Effector memory CD4-positive, alpha-beta T cell (primary cell): ENCODE results near the gene DOCK6.
"Not testable (repeated sequence)": the region's sequence is repeated elsewhere in the genome, so short reads cannot be mapped to it uniquely, and the experiment has no call there.

Experiments
- DNase-seq, 3 donors: peaks; one replicate each; pipeline ENCODE4 v3.0.0-alpha.2; 2020
- H3K27ac ChIP-seq: 2 replicates; pipeline ENCODE4 v1.7.0; 2013; ENCODE audit warnings: mild to moderate bottlenecking, low read length, moderate library complexity; ENCODE audit not compliant: insufficient read depth, poor library complexity, severe bottlenecking
- H3K27me3 ChIP-seq: replicated peaks from 2 replicates; pipeline ENCODE4 v1.7.0; 2013; ENCODE audit warnings: mild to moderate bottlenecking, low read length; ENCODE audit not compliant: insufficient read depth, control insufficient read depth, poor library complexity, severe bottlenecking
- H3K36me3 ChIP-seq: 2 replicates; pipeline ENCODE4 v1.7.0; 2013; ENCODE audit warnings: mild to moderate bottlenecking, low read length, moderate library complexity; ENCODE audit not compliant: control insufficient read depth, insufficient read depth
- H3K4me1 ChIP-seq: 2 replicates; pipeline ENCODE4 v1.7.0; 2013; ENCODE audit warnings: low read length, mild to moderate bottlenecking; ENCODE audit not compliant: control insufficient read depth, insufficient read depth, poor library complexity, severe bottlenecking
- H3K4me3 ChIP-seq: 2 replicates; pipeline ENCODE4 v1.7.0; 2013; ENCODE audit warnings: low read length, low read depth, mild to moderate bottlenecking; ENCODE audit not compliant: insufficient read depth, poor library complexity, severe bottlenecking
- H3K9me3 ChIP-seq: 2 replicates; pipeline ENCODE4 v1.7.0; 2013; ENCODE audit warnings: mild to moderate bottlenecking, low read length, moderate library complexity; ENCODE audit not compliant: control insufficient read depth

Gene DOCK6

DNA sequence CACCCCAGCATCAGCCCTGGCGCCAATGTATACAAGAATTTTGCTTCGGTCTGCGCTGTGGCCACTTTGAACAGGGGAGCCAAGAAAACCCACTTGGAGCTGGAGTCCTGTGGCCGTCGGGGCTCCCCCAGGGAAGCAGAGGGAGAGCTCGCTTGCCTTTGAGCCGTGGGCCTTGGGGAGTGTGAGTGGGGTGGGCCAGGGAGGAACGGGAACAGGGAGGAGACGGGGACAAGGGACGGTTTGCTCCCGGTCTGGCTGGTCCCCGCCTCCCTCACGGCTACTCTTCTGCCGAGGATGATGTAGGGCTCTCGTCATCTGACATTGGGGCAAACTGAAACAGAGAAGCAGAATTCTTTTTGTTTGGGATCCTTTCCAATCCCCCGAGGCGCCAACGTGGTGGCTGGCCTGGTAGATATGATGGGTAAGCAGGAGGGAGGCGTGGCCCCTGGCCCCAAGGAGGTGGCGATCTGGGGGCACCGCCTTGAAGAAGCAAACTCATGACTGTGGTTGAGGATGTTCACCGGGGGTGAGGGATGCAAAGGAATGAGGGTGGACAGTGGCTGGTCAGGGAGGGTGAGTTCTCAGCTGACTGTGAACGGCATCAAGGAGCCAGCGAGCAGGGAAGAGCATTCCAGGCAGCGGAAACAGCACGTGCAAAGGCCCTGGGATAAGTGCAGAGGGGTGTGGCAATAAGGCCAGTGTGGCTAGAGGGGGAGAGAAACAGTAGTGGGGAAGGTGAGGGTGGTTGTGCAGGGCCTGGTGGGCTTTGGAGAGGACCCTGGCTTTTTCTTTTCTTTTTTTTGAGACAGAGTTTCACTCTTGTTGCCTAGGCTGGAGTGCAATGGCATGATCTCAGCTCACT, 95.8 kb downstream of the DOCK6 start:
- Histone ChIP-seq H3K27ac (no peak overlapping the region), H3K4me1 (no peaks in the 10 kb centered on the region), H3K36me3 (no peaks in the 10 kb centered on the region), H3K27me3 (no peaks in the 10 kb centered on the region), H3K9me3 (no peaks in the 10 kb centered on the region), H3K4me3 (no peak overlapping the region)
- no peak for DNase-seq

DNA sequence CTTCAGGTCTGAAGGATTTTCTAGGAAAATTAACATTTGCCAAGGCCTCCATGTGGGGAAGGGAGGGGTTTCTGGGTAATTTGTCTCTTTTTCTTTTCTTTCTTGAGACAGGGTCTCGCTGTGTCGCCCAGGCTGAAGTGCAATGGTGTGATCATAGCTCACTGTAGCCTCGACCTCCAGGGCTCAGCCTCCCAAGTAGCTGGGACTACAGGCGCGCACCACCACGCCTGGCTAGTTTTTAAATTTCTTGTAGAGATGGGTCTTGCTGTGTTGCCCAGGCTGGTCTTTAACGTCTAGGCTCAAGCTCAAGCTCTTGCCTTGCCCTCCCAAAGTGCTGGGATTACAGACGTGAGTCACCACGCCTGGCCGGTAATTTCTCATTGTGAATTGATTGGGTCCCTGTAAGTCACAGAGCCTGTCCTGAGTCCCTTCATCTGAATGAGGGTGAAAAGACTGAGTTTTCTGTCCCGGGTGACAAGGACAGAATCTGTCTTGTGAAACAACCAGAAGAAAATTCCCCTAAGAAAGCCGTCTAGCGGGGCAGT, 96.8 kb downstream of the DOCK6 start:
- Histone ChIP-seq H3K27me3 (no peaks in the 10 kb centered on the region), H3K9me3 (no peaks in the 10 kb centered on the region), H3K36me3 (no peaks in the 10 kb centered on the region), H3K4me1 (no peaks in the 10 kb centered on the region), H3K4me3 (no peak overlapping the region), H3K27ac (no peak overlapping the region)
- DNase-seq = no peak

DNA sequence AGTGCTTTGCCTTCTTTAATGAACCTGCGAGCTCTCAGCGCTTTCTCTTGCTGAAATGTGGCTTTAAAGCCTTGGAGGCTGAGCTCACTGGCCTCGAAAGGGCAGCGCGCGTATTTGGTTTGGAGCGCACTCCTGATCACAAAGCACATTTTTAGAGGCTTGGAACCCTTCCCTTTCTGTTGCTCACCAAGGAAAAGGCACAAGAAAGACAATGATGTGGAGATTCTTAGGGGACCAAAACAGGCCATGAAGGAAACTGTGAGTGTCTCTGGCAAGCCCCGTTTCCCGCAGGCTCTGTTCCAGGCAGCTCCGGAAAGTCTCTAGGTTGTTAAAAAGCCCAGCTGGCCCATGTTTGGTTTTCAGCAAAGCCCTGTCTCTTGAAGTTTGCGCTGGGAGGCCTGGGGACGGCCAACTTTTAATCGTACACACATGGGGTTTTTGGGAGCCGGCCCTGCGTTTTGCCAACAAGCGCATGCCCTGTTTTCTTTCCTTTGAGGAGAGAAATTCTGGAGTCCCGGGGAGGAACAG, 97.4 kb downstream of the DOCK6 start:
- no peak for DNase-seq
- H3K27me3 ChIP-seq = no peaks in the 10 kb centered on the region
- no peaks in the 10 kb centered on the region for H3K36me3 ChIP-seq
- H3K4me3 ChIP-seq = no peak overlapping the region
- no peaks in the 10 kb centered on the region for H3K9me3 ChIP-seq
- H3K27ac ChIP-seq = no peak overlapping the region
- no peaks in the 10 kb centered on the region for H3K4me1 ChIP-seq

- no peaks in the 10 kb centered on the region for H3K36me3 ChIP-seq
- no peaks in the 10 kb centered on the region for H3K4me1 ChIP-seq
- no peak overlapping the region for H3K27ac ChIP-seq
- H3K4me3 ChIP-seq = no peak overlapping the region
- H3K27me3 ChIP-seq = no peaks in the 10 kb centered on the region
- no peaks in the 10 kb centered on the region for H3K9me3 ChIP-seq
- DNase-seq = no peak
These were observed 98.0 kb downstream of the DOCK6 start for GRCh38 chr19:11164296-11164695.

DNA sequence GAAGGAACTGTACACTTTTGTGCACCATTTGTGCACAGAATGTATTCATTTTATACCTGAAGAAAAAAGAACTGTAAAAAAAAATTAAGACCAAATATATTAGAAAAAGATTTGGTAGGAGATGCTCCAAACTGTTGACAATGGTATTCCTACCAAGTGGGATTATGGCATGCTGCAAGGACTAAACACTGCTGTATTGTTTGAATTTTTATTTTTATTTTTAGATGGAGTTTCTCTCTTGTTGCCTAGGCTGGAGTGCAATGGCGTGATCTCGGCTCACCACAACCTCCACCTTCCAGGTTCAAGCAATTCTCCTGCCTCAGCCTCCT, 101.9 kb downstream of the DOCK6 start:
- not testable (repeated sequence) for H3K27ac ChIP-seq, H3K4me3 ChIP-seq, DNase-seq, H3K36me3 ChIP-seq, H3K9me3 ChIP-seq, H3K4me1 ChIP-seq, H3K27me3 ChIP-seq

DNA sequence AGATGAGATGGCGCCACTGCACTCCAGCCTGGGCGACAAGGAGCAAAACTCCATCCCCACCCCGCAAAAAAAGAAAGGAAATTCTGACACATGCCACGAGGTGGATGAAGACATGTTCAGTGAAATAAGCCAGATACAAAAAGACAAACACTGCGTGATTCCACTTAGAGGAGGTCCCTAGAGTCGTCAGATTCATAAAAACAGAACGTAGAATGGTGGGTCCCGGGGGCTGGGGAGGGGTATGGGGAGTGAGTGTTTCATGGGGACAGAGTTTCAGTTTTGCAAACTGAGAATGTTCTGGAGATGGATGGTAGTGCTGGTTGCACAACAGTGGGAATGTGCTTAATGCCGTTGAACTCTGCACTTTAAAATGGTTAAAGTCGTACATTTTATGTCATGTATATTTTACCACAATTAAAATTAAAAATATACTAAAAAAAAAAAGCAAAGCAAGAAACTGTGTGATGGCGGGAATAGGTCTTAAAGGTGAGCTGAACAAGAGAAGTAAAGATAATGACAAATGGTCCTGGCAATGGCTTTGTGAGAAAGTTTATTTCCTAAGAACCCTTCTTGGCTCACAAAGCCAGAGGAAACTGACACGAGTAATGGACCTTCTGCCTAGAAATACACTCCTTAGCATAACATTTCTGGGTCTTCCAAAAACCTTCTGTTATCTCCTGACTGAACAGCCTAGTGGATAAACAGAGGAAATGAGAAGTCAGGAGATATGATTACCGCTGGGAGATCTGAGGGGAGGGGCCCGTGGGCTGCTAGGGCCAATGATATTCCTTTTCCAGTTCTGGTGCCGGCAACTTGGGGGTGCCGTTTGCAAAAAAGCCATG, 102.5 kb downstream of the DOCK6 start:
- DNase-seq = no peak
- no peak overlapping the region for H3K27ac ChIP-seq

DNA sequence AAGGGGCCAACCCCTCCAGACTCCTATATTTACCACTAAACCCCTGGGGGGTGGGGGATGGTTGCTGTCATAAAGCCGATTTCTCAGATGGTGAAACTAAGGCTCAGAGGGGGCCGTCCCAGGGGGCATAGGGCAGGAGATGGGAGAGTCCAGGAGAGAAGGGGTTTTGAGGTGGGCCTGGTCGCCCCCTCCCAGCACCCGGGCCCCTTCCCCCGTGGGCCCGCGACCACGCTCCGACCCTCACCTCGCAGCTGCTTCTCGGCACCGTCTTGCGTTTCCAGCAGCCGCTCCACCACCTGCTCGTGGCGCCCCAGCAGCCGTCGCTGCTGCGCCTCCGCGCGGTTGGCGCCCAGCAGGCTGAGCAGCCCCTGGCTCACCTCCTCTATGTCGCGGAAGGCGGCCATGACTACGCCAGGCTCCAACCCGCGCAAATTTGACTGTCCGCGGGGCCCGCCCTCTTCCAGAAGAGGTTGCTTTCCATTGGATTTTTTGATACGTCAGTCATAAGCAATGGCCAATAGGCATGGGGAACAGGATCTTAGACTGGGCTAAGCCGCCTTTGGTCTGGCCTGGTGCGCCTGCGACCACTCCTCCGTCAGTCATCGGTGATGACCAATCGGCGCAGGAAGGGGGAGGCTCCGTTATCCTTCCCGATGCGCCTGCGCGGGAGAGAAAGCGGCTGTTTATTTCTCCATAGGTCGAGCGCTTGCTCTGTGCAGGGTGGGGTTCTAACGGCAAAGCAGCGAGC, 106.8 kb downstream of the DOCK6 start, which contains the start of gene SPC24:
Gene SPC24, minus strand, starts transcription at position 410 of the 748 bp plus-strand sequence. Its CDS starts 6 bp downstream, at position 404.
- no peaks in the 10 kb centered on the region for H3K9me3 ChIP-seq
- H3K4me1 ChIP-seq = peaks cover 14% of the 10 kb centered on the region
- no peaks in the 10 kb centered on the region for H3K27me3 ChIP-seq
- peak; percentile 77 to 88 (median 83) for DNase-seq
- H3K4me3 ChIP-seq = peak within 1 kb of the TSS; percentile 55
- H3K36me3 ChIP-seq = no peaks in the 10 kb centered on the region
- H3K27ac ChIP-seq = peak within 1 kb of the TSS; percentile 12

More for the DNA sequence above, 102.5 kb downstream of the DOCK6 start:
- H3K36me3 ChIP-seq = no peaks in the 10 kb centered on the region
- no peak overlapping the region for H3K4me3 ChIP-seq
- H3K27me3 ChIP-seq = no peaks in the 10 kb centered on the region
- peaks cover 13% of the 10 kb centered on the region for H3K4me1 ChIP-seq
- no peaks in the 10 kb centered on the region for H3K9me3 ChIP-seq

DNA sequence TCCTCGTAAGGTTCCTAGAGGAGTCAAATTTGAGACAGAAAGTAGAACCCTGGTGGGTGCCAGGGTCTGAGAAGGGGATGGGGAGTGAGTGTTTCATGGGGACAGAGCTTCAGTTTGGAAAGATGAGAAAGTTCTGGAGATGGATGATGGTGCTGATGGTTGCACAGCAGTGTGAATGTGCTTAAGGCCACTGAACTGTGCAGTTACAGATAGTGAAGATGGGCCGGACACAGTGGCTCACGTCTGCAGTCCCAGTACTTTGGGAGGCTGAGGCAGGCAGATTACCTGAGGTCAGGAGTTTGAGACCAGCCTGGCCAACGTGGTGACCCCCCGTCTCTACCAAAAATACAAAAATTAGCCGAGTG, 107.7 kb downstream of the DOCK6 start:
- Histone ChIP-seq H3K36me3 (no peaks in the 10 kb centered on the region), H3K4me1 (peaks cover 14% of the 10 kb centered on the region), H3K4me3 (peak overlapping the region; percentile 55)

DNA sequence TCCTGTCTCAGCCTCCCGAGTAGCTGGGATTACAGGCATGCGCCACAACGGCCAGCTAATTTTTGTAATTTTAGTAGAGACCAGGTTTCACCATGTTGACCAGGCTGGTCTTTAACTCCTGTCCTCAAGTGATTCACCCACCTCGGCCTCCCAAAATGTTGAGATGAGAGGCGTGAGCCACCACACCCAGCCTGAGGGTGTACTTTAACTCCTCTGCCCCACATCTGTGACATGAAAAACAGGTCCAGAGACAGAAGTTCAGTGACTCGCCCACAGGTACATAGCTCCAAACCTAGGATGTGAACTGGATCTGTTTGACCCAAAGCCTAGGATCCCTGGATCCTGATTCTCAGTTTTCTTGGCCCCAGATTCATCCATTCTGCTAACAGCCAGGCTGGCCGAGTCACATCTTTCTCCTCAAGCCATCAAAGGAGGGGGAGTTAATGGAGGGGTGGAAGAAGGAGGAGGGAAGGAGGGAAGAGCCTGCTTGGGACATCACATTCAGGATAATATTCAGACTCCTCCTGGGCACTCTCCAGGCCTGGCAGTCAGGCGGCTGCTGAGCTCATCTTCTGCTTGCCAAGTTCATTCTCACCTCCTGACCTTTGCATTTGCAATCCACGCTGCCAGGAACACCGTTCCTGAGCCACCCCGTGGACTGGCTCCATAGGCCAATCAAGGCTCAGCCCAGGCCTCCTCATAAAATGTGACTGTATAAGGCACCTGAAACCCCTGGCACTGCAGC, 109.8 kb downstream of the DOCK6 start:
- Histone ChIP-seq H3K27ac (no peak overlapping the region), H3K4me3 (no peak overlapping the region), H3K4me1 (peaks cover 14% of the 10 kb centered on the region), H3K27me3 (no peaks in the 10 kb centered on the region), H3K9me3 (no peaks in the 10 kb centered on the region), H3K36me3 (no peaks in the 10 kb centered on the region)
- DNase-seq = no peak

More for the DNA sequence above, 107.7 kb downstream of the DOCK6 start:
- no peak for DNase-seq
- H3K27me3 ChIP-seq = no peaks in the 10 kb centered on the region
- no peaks in the 10 kb centered on the region for H3K9me3 ChIP-seq
- H3K27ac ChIP-seq = no peak overlapping the region
